ENCODE results near the gene PTBP3.

PTBP3 gene

GRCh38 chr9:112310826-112311225 lies 22.6 kb downstream of the PTBP3 start:
- no peaks in the 10 kb centered on the region for H3K36me3 ChIP-seq (replicated peaks)
- in situ Hi-C loops (cut with HindIII; ENCODE audit: low pct_ligation_motif_present, low sequenced_read_pairs) = no loop called here
- H3K4me3 ChIP-seq (ENCODE audit: low read depth, low read length) = no peak overlapping the region
- no peaks in the 10 kb centered on the region for H3K27me3 ChIP-seq (replicated peaks)
- no peak overlapping the region for H3K27ac ChIP-seq
- no peak for TF ChIP-seq CTCF (IDR thresholded peaks at IDR 0.05; ENCODE audit: low read depth, low read length, missing control alignments)
- no peak for DNase-seq

- no peak for TF ChIP-seq CTCF (IDR thresholded peaks at IDR 0.05; ENCODE audit: low read depth, low read length, missing control alignments)
- H3K27ac ChIP-seq = no peak overlapping the region
- no peak overlapping the region for H3K4me3 ChIP-seq (ENCODE audit: low read depth, low read length)
- H3K36me3 ChIP-seq (replicated peaks) = no peaks in the 10 kb centered on the region
- DNase-seq = no peak
- no peaks in the 10 kb centered on the region for H3K27me3 ChIP-seq (replicated peaks)
- in situ Hi-C loops (cut with HindIII; ENCODE audit: low pct_ligation_motif_present, low sequenced_read_pairs) = no loop called here
Observed at GRCh38 chr9:112308588-112308987, 24.8 kb downstream of the PTBP3 start.

GRCh38 chr9:112301420-112301819 lies 32.0 kb downstream of the PTBP3 start:
- DNase-seq = no peak
- no peak for TF ChIP-seq CTCF (IDR thresholded peaks at IDR 0.05; ENCODE audit: low read depth, low read length, missing control alignments)
- no peaks in the 10 kb centered on the region for H3K36me3 ChIP-seq (replicated peaks)
- no peak overlapping the region for H3K27ac ChIP-seq
- H3K27me3 ChIP-seq (replicated peaks) = no peaks in the 10 kb centered on the region
- in situ Hi-C loops (cut with HindIII; ENCODE audit: low pct_ligation_motif_present, low sequenced_read_pairs) = no loop called here
- H3K4me3 ChIP-seq (ENCODE audit: low read depth, low read length) = no peak overlapping the region

- DNase-seq = peak; percentile 43
- in situ Hi-C loops (cut with HindIII; ENCODE audit: low pct_ligation_motif_present, low sequenced_read_pairs) = no loop called here
- Histone ChIP-seq H3K4me3 (ENCODE audit: low read depth, low read length) (no peak overlapping the region), H3K27ac (peak overlapping the region; percentile 42), H3K27me3 (replicated peaks) (no peaks in the 10 kb centered on the region), H3K36me3 (replicated peaks) (peaks cover 2% of the 10 kb centered on the region)
- TF ChIP-seq CTCF (IDR thresholded peaks at IDR 0.05; ENCODE audit: low read depth, low read length, missing control alignments) = no peak
Observed at GRCh38 chr9:112299514-112299913, 33.9 kb downstream of the PTBP3 start.

- in situ Hi-C loops (cut with HindIII; ENCODE audit: low pct_ligation_motif_present, low sequenced_read_pairs) = no loop called here
- TF ChIP-seq CTCF (IDR thresholded peaks at IDR 0.05; ENCODE audit: low read depth, low read length, missing control alignments) = no peak
- peaks cover 4% of the 10 kb centered on the region for H3K36me3 ChIP-seq (replicated peaks)
- no peak for DNase-seq
- no peak overlapping the region for H3K27ac ChIP-seq
- H3K27me3 ChIP-seq (replicated peaks) = no peaks in the 10 kb centered on the region
- no peak overlapping the region for H3K4me3 ChIP-seq (ENCODE audit: low read depth, low read length)
Observed at GRCh38 chr9:112296929-112297328, 36.5 kb downstream of the PTBP3 start.

- no peak for DNase-seq
- H3K27ac ChIP-seq = no peak overlapping the region
- no peaks in the 10 kb centered on the region for H3K27me3 ChIP-seq (replicated peaks)
- no peak for TF ChIP-seq CTCF (IDR thresholded peaks at IDR 0.05; ENCODE audit: low read depth, low read length, missing control alignments)
- H3K4me3 ChIP-seq (ENCODE audit: low read depth, low read length) = no peak overlapping the region
- H3K36me3 ChIP-seq (replicated peaks) = peaks cover 4% of the 10 kb centered on the region
- in situ Hi-C loops (cut with HindIII; ENCODE audit: low pct_ligation_motif_present, low sequenced_read_pairs) = no loop called here
Observed at GRCh38 chr9:112295174-112295573, 38.2 kb downstream of the PTBP3 start.
